ENCODE measurements around the gene PCSK6. TPM values are rescaled to one million over a fixed set of nuclear protein-coding genes. Genes with fewer than 3 reads are reported as not detected.

The PCSK6 gene
- total RNA-seq, 1 donor from 2014 or later, result 6.8 TPM

DNA sequence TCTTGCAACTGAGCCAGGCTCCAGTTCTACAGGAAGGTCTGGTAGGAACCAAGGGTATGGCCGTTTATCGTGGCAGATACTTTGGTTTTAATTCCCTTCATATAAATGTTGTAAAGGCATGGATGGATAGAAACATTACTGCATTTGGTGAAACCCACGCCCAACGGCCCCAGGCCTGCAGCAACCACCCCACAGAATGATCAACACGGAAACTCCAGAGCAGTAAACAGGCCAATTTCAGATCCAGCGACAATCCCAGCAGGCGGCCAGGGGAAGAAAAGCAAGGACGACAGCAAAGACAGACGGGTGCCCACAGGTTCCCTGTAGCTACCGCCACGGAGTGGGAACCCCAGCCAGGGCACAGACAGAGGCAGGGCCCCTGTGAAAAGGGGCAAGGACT lies 32.6 kb upstream of the PCSK6 start:
- Histone ChIP-seq H3K4me3 (ENCODE audit: low read depth, low read length) (no peak overlapping the region), H3K27me3 (ENCODE audit: control insufficient read depth, insufficient read depth, low read length) (peaks cover 1% of the 10 kb centered on the region), H3K36me3 (ENCODE audit: control insufficient read depth, insufficient read depth, low read length) (no peaks in the 10 kb centered on the region)
- FAIRE-seq, result no peak
- no peak for DNase-seq (ENCODE audit: low read depth)
- TF ChIP-seq CTCF (IDR thresholded peaks at IDR 0.05; ENCODE audit: insufficient read depth, low read length, severe bottlenecking), result no peak

GRCh38 chr15:101521591-101521990 lies 32.1 kb upstream of the PCSK6 start:
- H3K27me3 ChIP-seq (ENCODE audit: control insufficient read depth, insufficient read depth, low read length), result peaks cover 1% of the 10 kb centered on the region
- DNase-seq (ENCODE audit: low read depth) (no peak), FAIRE-seq (no peak)
- TF ChIP-seq CTCF (IDR thresholded peaks at IDR 0.05; ENCODE audit: insufficient read depth, low read length, severe bottlenecking), result no peak
- no peaks in the 10 kb centered on the region for H3K36me3 ChIP-seq (ENCODE audit: control insufficient read depth, insufficient read depth, low read length)
- H3K4me3 ChIP-seq (ENCODE audit: low read depth, low read length), result no peak overlapping the region

DNA sequence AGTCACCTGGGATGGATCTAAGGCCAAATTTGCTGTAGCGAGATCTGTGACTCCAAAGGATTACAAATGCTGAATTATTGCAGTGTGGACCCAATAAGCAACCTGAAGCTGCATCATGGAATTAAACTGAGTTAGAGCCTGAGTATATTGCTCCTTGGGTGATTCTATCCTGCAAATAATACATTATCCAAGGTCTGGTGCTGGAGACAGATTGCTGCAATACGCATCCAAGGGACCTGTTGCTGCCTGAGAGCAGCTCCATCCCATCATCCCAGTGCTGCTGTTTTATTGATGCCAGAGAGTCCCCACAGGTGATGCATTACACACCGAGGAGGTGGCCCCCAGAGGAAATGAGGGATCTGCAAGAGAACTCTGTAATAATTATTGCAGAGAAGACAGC lies 31.6 kb upstream of the PCSK6 start:
- Histone ChIP-seq H3K36me3 (ENCODE audit: control insufficient read depth, insufficient read depth, low read length) (no peaks in the 10 kb centered on the region), H3K4me3 (ENCODE audit: low read depth, low read length) (no peak overlapping the region), H3K27me3 (ENCODE audit: control insufficient read depth, insufficient read depth, low read length) (peaks cover 1% of the 10 kb centered on the region)
- no peak for TF ChIP-seq CTCF (IDR thresholded peaks at IDR 0.05; ENCODE audit: insufficient read depth, low read length, severe bottlenecking)
- no peak for DNase-seq (ENCODE audit: low read depth)
- FAIRE-seq, result no peak

DNA sequence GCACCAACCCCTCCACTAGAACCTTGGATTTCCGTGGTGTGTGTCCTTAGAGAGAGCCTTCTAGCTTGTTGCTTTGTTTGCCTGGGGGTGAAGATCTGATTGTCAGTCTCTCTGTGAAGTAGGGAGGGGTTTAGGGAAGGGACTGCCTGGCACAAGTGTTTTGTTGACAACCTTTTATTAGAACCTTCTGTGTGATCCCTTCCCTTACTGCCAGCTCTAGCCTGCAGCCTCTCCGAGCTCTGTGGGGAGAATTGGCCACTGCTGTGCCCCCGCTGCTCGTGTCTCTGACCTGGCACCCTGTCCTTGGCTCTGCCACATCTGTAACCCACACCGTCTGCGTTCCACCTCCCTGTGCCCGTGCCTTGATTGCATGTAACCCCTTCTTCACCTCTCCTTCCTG lies 30.9 kb upstream of the PCSK6 start:
- FAIRE-seq, result no peak
- Histone ChIP-seq H3K4me3 (ENCODE audit: low read depth, low read length) (no peak overlapping the region), H3K27me3 (ENCODE audit: control insufficient read depth, insufficient read depth, low read length) (peaks cover 1% of the 10 kb centered on the region), H3K36me3 (ENCODE audit: control insufficient read depth, insufficient read depth, low read length) (no peaks in the 10 kb centered on the region)
- no peak for TF ChIP-seq CTCF (IDR thresholded peaks at IDR 0.05; ENCODE audit: insufficient read depth, low read length, severe bottlenecking)
- DNase-seq (ENCODE audit: low read depth), result no peak

DNA sequence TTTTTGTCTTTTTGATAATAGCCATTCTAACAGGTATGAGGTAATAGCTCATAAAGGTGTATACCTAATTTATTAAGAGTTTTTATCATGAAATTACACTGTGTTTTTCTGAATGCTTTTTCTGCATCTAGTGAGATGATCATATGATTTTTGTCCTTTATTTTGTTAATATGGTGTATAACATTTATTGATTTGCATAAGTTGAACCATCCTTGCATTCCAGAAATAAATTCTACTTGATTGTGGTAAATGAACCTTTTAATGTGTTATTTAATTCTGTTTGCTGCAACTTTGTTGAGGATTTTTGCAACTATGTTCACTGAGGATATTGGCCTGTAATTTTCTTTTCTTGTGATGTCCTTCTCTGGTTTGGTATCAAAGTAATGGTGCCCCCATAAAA lies 28.0 kb upstream of the PCSK6 start:
- H3K36me3 ChIP-seq (ENCODE audit: control insufficient read depth, insufficient read depth, low read length), result no peaks in the 10 kb centered on the region
- H3K4me3 ChIP-seq (ENCODE audit: low read depth, low read length), result no peak overlapping the region
- no peak for FAIRE-seq
- TF ChIP-seq CTCF (IDR thresholded peaks at IDR 0.05; ENCODE audit: insufficient read depth, low read length, severe bottlenecking), result no peak
- DNase-seq (ENCODE audit: low read depth), result no peak
- H3K27me3 ChIP-seq (ENCODE audit: control insufficient read depth, insufficient read depth, low read length), result peaks cover 1% of the 10 kb centered on the region

DNA sequence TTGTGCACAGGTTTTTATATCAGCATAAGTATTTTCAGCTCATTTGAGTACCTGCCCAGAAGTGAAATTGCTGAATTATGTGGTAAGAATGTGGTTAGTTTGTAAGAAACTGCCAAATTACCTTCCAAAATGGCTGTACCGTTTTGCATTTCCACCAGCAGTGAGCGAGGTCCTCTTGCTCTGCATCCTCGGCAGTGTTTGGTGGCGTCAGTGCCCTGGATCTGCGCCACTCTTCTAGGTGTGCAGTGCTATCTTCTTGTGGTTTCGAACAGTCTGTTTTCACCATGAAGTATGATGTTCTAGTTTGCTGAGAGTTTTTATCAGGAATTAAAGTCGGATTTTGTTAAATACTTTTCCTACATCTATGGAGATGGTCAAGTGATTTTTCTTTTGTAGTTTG lies 24.8 kb upstream of the PCSK6 start:
- H3K27me3 ChIP-seq (ENCODE audit: control insufficient read depth, insufficient read depth, low read length), result no peaks in the 10 kb centered on the region
- H3K36me3 ChIP-seq (ENCODE audit: control insufficient read depth, insufficient read depth, low read length), result no peaks in the 10 kb centered on the region
- TF ChIP-seq CTCF (IDR thresholded peaks at IDR 0.05; ENCODE audit: insufficient read depth, low read length, severe bottlenecking), result no peak
- DNase-seq (ENCODE audit: low read depth) (no peak), FAIRE-seq (no peak)
- H3K4me3 ChIP-seq (ENCODE audit: low read depth, low read length), result no peak overlapping the region

Data from bronchial epithelial cell (primary cell).